Caco-2 (cell line): ENCODE results near the gene CXCL3. TPM values are rescaled to one million over a fixed set of nuclear protein-coding genes. Genes with fewer than 3 reads are reported as not detected.

ENCODE experiments used
- BruUV-seq: library from RNA; stranded (reverse); fragments of 400-500 nt; replicated peaks from 2 replicates; lab custom pipeline; 2021; lab: Mats Ljungman, UMichigan
- CTCF ChIA-PET: fragments of 300-600 bp; sonication (Branson Sonifier 250); formaldehyde crosslinking; loops from one replicate; lab custom pipeline; 2022; ENCODE audit warnings: antibody characterized with exemption; lab: Charles Lee
- POLR2A ChIA-PET: fragments of 300-600 bp; sonication (Branson Sonifier 250); formaldehyde crosslinking; loops from one replicate; lab custom pipeline; 2022; ENCODE audit warnings: antibody characterized with exemption; lab: Charles Lee
- DNase-seq, 2 experiments: peaks; one replicate each; pipeline versions ENCODE4 v3.0.0 to v3.0.0-alpha.2; 2020 to 2022
- H3K27me3 ChIP-seq: replicated peaks from 2 replicates; pipeline ENCODE4 v1.6.0; 2011; ENCODE audit warnings: low read length; ENCODE audit not compliant: control insufficient read depth, insufficient read depth
- H3K36me3 ChIP-seq: 2 replicates; pipeline ENCODE4 v1.5.1; 2011; ENCODE audit warnings: low read length; ENCODE audit not compliant: control insufficient read depth, insufficient read depth
- H3K4me1 ChIP-seq: fragments of 250-450 bp; sonication (Bioruptor Pico); 2 replicates; pipeline ENCODE4 v1.5.1; 2020; ENCODE audit warnings: mild to moderate bottlenecking
- H3K4me3 ChIP-seq: 2 replicates; pipeline ENCODE4 v1.5.1; 2011; ENCODE audit warnings: low read depth, mild to moderate bottlenecking, control low read depth, low read length
- H3K9me3 ChIP-seq: fragments of 250-450 bp; sonication (Bioruptor Pico); 2 replicates; pipeline ENCODE4 v1.5.1; 2020; ENCODE audit warnings: mild to moderate bottlenecking, moderate library complexity
- H3K27ac Mint-ChIP-seq: one replicate; pipeline ENCODE4 v1.8.0; 2022; ENCODE audit warnings: mixed read lengths; ENCODE audit not compliant: unreplicated experiment
- H3K27me3 Mint-ChIP-seq: one replicate; pipeline ENCODE4 v1.8.0; 2022; ENCODE audit warnings: mixed read lengths; ENCODE audit not compliant: insufficient read depth, unreplicated experiment
- H3K36me3 Mint-ChIP-seq: one replicate; pipeline ENCODE4 v1.8.0; 2022; ENCODE audit warnings: mild to moderate bottlenecking, mixed read lengths; ENCODE audit not compliant: insufficient read depth, unreplicated experiment
- H3K4me1 Mint-ChIP-seq: one replicate; pipeline ENCODE4 v1.8.0; 2022; ENCODE audit warnings: low read depth, mixed read lengths; ENCODE audit not compliant: unreplicated experiment
- H3K4me3 Mint-ChIP-seq: one replicate; pipeline ENCODE4 v1.8.0; 2022; ENCODE audit warnings: mild to moderate bottlenecking, moderate library complexity, mixed read lengths; ENCODE audit not compliant: unreplicated experiment
- H3K9me3 Mint-ChIP-seq: one replicate; pipeline ENCODE4 v1.8.0; 2022; ENCODE audit warnings: mixed read lengths; ENCODE audit not compliant: unreplicated experiment
- CTCF ChIP-seq, 2 experiments: fragments of 200-600 bp in 1 of 2; IDR thresholded peaks; 1 replicate in 1 of 2; 2 replicates in 1 of 2; pipeline versions ENCODE4 v1.5.1 to v1.8.0; 2011 to 2022; ENCODE audit warnings: antibody characterized with exemption in 1 of 2, control low read depth in 1 of 2, inconsistent platforms in 1 of 2, low read depth in 1 of 2, low read length in 1 of 2, mild to moderate bottlenecking in 1 of 2, moderate library complexity in 1 of 2; ENCODE audit not compliant: insufficient read depth in 1 of 2, severe bottlenecking in 1 of 2, unreplicated experiment in 1 of 2
- intact Hi-C: fragments of 100-400 bp; cut with micrococcal nuclease; formaldehyde crosslinking; loops from one replicate; pipeline ENCODE4 v1.10.0; 2022; ENCODE audit not compliant: unreplicated experiment
- total RNA-seq: library from RNA; stranded (reverse); gene quantifications from 2 replicates; pipeline ENCODE4 v1.2.3, GENCODE V29; 2022

CXCL3 gene
- total RNA-seq, 1 experiment from 2014 or later = 1.9 TPM

GRCh38 chr4:74066232-74066631, 27.7 kb upstream of the CXCL3 start:
- H3K4me3 ChIP-seq = no peak overlapping the region
- no peaks in the 10 kb centered on the region for H3K27me3 ChIP-seq
- ChIA-PET POLR2A (no interaction called here), CTCF (no interaction called here)
- H3K9me3 ChIP-seq = peaks cover 21% of the 10 kb centered on the region
- no TSS peak for BruUV-seq
- Mint-ChIP-seq H3K9me3 (no peaks in the 10 kb centered on the region), H3K4me3 (no peak overlapping the region), H3K4me1 (peaks cover 19% of the 10 kb centered on the region), H3K36me3 (no peaks in the 10 kb centered on the region), H3K27ac (no peak overlapping the region), H3K27me3 (no peaks in the 10 kb centered on the region)
- H3K4me1 ChIP-seq = peaks cover 38% of the 10 kb centered on the region
- DNase-seq = no peak
- intact Hi-C loops = no loop called here
- no peak for TF ChIP-seq CTCF (IDR thresholded peaks at IDR 0.05; ENCODE audit: insufficient read depth in 1 of 2, low read depth in 1 of 2, low read length in 1 of 2, severe bottlenecking in 1 of 2, unreplicated experiment in 1 of 2)
- H3K36me3 ChIP-seq = no peaks in the 10 kb centered on the region

- Histone ChIP-seq H3K36me3 (no peaks in the 10 kb centered on the region), H3K27me3 (no peaks in the 10 kb centered on the region), H3K4me3 (no peak overlapping the region), H3K9me3 (peaks cover 25% of the 10 kb centered on the region), H3K4me1 (peaks cover 38% of the 10 kb centered on the region)
- TF ChIP-seq CTCF (IDR thresholded peaks at IDR 0.05; ENCODE audit: insufficient read depth in 1 of 2, low read depth in 1 of 2, low read length in 1 of 2, severe bottlenecking in 1 of 2, unreplicated experiment in 1 of 2) = no peak
- BruUV-seq = no TSS peak
- Mint-ChIP-seq H3K36me3 (no peaks in the 10 kb centered on the region), H3K27ac (no peak overlapping the region), H3K27me3 (no peaks in the 10 kb centered on the region), H3K9me3 (peaks cover 8% of the 10 kb centered on the region), H3K4me1 (peaks cover 19% of the 10 kb centered on the region), H3K4me3 (no peak overlapping the region)
- no peak for DNase-seq
- intact Hi-C loops = no loop called here
- CTCF ChIA-PET = no interaction called here
- POLR2A ChIA-PET = no interaction called here
These were observed 26.7 kb upstream of the CXCL3 start for GRCh38 chr4:74065115-74065642.

- H3K27ac Mint-ChIP-seq = peak overlapping the region; percentile 61
- peak; percentile 35 to 48 for DNase-seq
- ChIA-PET CTCF (no interaction called here), POLR2A (interaction anchor here (1.3 kb wide), 1 partner anchor 806 kb away, joined by 4 read pairs; no protein-coding TSS in a partner anchor)
- H3K36me3 ChIP-seq = no peaks in the 10 kb centered on the region
- H3K27me3 Mint-ChIP-seq = no peaks in the 10 kb centered on the region
- intact Hi-C loops = loop anchor here (2.0 kb wide), 1 partner anchor 35 kb away; the partner anchor contains the start of gene CXCL2
- peaks cover 8% of the 10 kb centered on the region for H3K9me3 Mint-ChIP-seq
- no peak overlapping the region for H3K4me3 ChIP-seq
- no peak for TF ChIP-seq CTCF (IDR thresholded peaks at IDR 0.05; ENCODE audit: insufficient read depth in 1 of 2, low read depth in 1 of 2, low read length in 1 of 2, severe bottlenecking in 1 of 2, unreplicated experiment in 1 of 2)
- H3K4me1 Mint-ChIP-seq = peaks cover 19% of the 10 kb centered on the region
- BruUV-seq = no TSS peak
- no peaks in the 10 kb centered on the region for H3K27me3 ChIP-seq
- no peaks in the 10 kb centered on the region for H3K36me3 Mint-ChIP-seq
- H3K4me3 Mint-ChIP-seq = peak overlapping the region; percentile 37
- H3K9me3 ChIP-seq = peaks cover 16% of the 10 kb centered on the region; the same call in 1 of the 2 replicates
- peaks cover 38% of the 10 kb centered on the region for H3K4me1 ChIP-seq
These were observed 25.4 kb upstream of the CXCL3 start for GRCh38 chr4:74063859-74064258.
